ENCODE data around the gene EIF2AK2. TPM values are rescaled to one million over a fixed set of nuclear protein-coding genes. Genes with fewer than 3 reads are reported as not detected.

EIF2AK2 gene
- total and polyA plus RNA-seq, 9 donors: 12.0 to 63.2 (median 39.4) TPM

GRCh38 chr2:37180006-37180639, 23.3 kb upstream of the EIF2AK2 start:
- Histone ChIP-seq H3K9me3 (no peaks in the 10 kb centered on the region), H3K4me1 (ENCODE audit: insufficient read depth) (no peaks in the 10 kb centered on the region), H3K27me3 (no peaks in the 10 kb centered on the region), H3K36me3 (no peaks in the 10 kb centered on the region), H3K27ac (no peak overlapping the region), H3K4me3 (no peak overlapping the region)
- no peak for DNase-seq
- 29 to 46% (median 42%) methylated on average over 4 of the region's 4 CpGs for WGBS, 3 donors
- intact Hi-C loops (cut with DNase I): no loop called here
- TF ChIP-seq, protein P1, sequence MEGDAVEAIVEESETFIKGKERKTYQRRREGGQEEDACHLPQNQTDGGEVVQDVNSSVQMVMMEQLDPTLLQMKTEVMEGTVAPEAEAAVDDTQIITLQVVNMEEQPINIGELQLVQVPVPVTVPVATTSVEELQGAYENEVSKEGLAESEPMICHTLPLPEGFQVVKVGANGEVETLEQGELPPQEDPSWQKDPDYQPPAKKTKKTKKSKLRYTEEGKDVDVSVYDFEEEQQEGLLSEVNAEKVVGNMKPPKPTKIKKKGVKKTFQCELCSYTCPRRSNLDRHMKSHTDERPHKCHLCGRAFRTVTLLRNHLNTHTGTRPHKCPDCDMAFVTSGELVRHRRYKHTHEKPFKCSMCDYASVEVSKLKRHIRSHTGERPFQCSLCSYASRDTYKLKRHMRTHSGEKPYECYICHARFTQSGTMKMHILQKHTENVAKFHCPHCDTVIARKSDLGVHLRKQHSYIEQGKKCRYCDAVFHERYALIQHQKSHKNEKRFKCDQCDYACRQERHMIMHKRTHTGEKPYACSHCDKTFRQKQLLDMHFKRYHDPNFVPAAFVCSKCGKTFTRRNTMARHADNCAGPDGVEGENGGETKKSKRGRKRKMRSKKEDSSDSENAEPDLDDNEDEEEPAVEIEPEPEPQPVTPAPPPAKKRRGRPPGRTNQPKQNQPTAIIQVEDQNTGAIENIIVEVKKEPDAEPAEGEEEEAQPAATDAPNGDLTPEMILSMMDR (IDR thresholded peaks at IDR 0.05): no peak
- TF ChIP-seq POLR2A (IDR thresholded peaks at IDR 0.05) (no peak), EP300 (IDR thresholded peaks at IDR 0.05) (no peak)

GRCh38 chr2:37173741-37174140, 17.0 kb upstream of the EIF2AK2 start:
- no peak for TF ChIP-seq POLR2A (IDR thresholded peaks at IDR 0.05)
- TF ChIP-seq, protein P1 (IDR thresholded peaks at IDR 0.05): no peak
- TF ChIP-seq EP300 (IDR thresholded peaks at IDR 0.05): no peak
- Histone ChIP-seq H3K4me3 (no peak overlapping the region), H3K27me3 (no peaks in the 10 kb centered on the region), H3K9me3 (no peaks in the 10 kb centered on the region), H3K4me1 (ENCODE audit: insufficient read depth) (no peaks in the 10 kb centered on the region), H3K27ac (no peak overlapping the region), H3K36me3 (no peaks in the 10 kb centered on the region)
- intact Hi-C loops (cut with DNase I): no loop called here
- 69 to 72% (median 70%) methylated on average over 1 of the region's 1 CpG for WGBS, 3 donors
- no peak for DNase-seq

- no peak overlapping the region for H3K4me3 ChIP-seq
- TF ChIP-seq, protein P1 (IDR thresholded peaks at IDR 0.05): no peak
- no peak for TF ChIP-seq POLR2A (IDR thresholded peaks at IDR 0.05)
- TF ChIP-seq EP300 (IDR thresholded peaks at IDR 0.05): no peak
- no peak overlapping the region for H3K27ac ChIP-seq
- intact Hi-C loops (cut with DNase I): no loop called here
- no peaks in the 10 kb centered on the region for H3K9me3 ChIP-seq
- no peaks in the 10 kb centered on the region for H3K4me1 ChIP-seq (ENCODE audit: insufficient read depth)
- DNase-seq: no peak
- no peaks in the 10 kb centered on the region for H3K36me3 ChIP-seq
- no peaks in the 10 kb centered on the region for H3K27me3 ChIP-seq
Measured at GRCh38 chr2:37171624-37171950, 14.8 kb upstream of the EIF2AK2 start.

GRCh38 chr2:37168217-37168981, 11.6 kb upstream of the EIF2AK2 start:
- no peak overlapping the region for H3K4me3 ChIP-seq
- H3K27ac ChIP-seq: no peak overlapping the region
- H3K4me1 ChIP-seq (ENCODE audit: insufficient read depth): no peaks in the 10 kb centered on the region
- TF ChIP-seq, protein P1 (IDR thresholded peaks at IDR 0.05): no peak
- TF ChIP-seq EP300 (IDR thresholded peaks at IDR 0.05) (no peak), POLR2A (IDR thresholded peaks at IDR 0.05) (no peak)
- intact Hi-C loops (cut with DNase I): no loop called here
- no peaks in the 10 kb centered on the region for H3K36me3 ChIP-seq
- WGBS, 3 donors: 65 to 78% (median 67%) methylated on average over 17 of the region's 17 CpGs
- H3K27me3 ChIP-seq: no peaks in the 10 kb centered on the region
- H3K9me3 ChIP-seq: no peaks in the 10 kb centered on the region
- DNase-seq: no peak
